ENCODE data around the gene HDAC9.

The HDAC9 gene

DNA sequence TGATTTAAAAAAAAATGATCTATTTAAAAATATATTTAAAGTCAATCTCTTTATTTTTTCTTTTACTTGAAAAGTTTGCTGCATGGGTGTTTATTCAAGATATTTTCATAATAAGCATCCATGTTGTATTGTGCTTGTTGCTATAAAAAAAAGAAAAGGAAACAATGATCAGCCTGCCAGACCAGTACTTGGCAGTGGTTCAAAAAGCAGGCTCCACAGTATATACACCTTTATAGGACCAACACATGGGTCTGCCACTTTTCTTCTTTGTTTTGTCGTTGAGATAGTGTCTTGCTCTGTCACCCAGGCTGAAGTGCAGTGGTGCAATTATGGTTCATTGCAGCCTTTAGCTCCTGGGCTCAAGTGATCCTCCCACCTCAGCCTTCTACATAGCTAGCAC is 393.9 kb downstream of the HDAC9 start:
- TF ChIP-seq, protein P1, sequence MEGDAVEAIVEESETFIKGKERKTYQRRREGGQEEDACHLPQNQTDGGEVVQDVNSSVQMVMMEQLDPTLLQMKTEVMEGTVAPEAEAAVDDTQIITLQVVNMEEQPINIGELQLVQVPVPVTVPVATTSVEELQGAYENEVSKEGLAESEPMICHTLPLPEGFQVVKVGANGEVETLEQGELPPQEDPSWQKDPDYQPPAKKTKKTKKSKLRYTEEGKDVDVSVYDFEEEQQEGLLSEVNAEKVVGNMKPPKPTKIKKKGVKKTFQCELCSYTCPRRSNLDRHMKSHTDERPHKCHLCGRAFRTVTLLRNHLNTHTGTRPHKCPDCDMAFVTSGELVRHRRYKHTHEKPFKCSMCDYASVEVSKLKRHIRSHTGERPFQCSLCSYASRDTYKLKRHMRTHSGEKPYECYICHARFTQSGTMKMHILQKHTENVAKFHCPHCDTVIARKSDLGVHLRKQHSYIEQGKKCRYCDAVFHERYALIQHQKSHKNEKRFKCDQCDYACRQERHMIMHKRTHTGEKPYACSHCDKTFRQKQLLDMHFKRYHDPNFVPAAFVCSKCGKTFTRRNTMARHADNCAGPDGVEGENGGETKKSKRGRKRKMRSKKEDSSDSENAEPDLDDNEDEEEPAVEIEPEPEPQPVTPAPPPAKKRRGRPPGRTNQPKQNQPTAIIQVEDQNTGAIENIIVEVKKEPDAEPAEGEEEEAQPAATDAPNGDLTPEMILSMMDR (IDR thresholded peaks at IDR 0.05; ENCODE audit: control insufficient read depth, insufficient read depth, low read depth, low read length, missing control alignments): no peak
- no peak for DNase-seq (ENCODE audit: low read depth)
- H3K4me3 ChIP-seq (ENCODE audit: control insufficient read depth, low read depth, low read length): no peak overlapping the region

DNA sequence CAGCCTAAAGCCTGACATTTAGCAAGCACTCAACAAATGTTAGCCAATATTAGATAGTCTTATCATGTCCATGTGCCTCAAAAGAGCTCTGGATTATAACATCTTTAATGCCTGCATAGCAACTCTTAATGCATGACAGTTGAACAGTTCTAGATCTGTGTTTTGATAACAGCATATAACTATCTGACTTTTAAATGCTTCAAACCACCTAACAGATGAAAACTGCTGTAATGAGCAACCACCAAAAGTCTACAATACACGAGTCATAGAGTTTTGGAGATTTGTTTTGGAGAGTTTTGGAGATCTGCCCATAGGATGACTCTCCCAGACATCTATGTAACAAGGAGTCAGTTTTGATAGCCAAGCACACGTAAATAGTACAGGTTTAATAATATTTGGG is 394.6 kb downstream of the HDAC9 start:
- H3K4me3 ChIP-seq (ENCODE audit: control insufficient read depth, low read depth, low read length): no peak overlapping the region

GRCh38 chr7:18890885-18891621 is 395.5 kb downstream of the HDAC9 start:
- H3K4me3 ChIP-seq (ENCODE audit: control insufficient read depth, low read depth, low read length): no peak overlapping the region
- TF ChIP-seq, protein P1 (IDR thresholded peaks at IDR 0.05; ENCODE audit: control insufficient read depth, insufficient read depth, low read depth, low read length, missing control alignments): no peak
- DNase-seq (ENCODE audit: low read depth): no peak

More for the DNA sequence above, 394.6 kb downstream of the HDAC9 start:
- TF ChIP-seq, protein P1 (IDR thresholded peaks at IDR 0.05; ENCODE audit: control insufficient read depth, insufficient read depth, low read depth, low read length, missing control alignments): no peak
- DNase-seq (ENCODE audit: low read depth): peak; percentile 38

GRCh38 chr7:18893156-18893555 is 397.6 kb downstream of the HDAC9 start:
- TF ChIP-seq, protein P1 (IDR thresholded peaks at IDR 0.05; ENCODE audit: control insufficient read depth, insufficient read depth, low read depth, low read length, missing control alignments): no peak
- no peak for DNase-seq (ENCODE audit: low read depth)
- no peak overlapping the region for H3K4me3 ChIP-seq (ENCODE audit: control insufficient read depth, low read depth, low read length)

DNA sequence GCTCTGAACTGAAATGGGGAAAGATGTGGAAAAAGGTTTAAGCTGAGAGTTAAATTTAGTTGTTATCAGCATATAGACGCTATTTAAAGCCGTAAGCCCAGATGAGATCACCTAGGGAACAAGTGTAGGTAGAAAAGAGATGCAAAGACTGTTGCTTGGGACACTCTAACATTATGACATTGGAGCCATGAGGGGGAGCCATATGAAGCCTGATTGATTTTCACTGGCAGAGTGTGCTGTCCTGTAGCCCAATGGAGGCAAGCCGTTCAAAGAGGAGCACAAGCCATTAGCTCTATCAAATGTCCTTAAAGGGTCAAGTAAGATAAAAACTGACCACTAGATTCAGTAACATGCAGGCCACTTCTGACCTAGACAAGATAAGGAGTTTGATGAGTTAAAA is 398.6 kb downstream of the HDAC9 start:
- no peak overlapping the region for H3K4me3 ChIP-seq (ENCODE audit: control insufficient read depth, low read depth, low read length)
- TF ChIP-seq, protein P1 (IDR thresholded peaks at IDR 0.05; ENCODE audit: control insufficient read depth, insufficient read depth, low read depth, low read length, missing control alignments): no peak
- no peak for DNase-seq (ENCODE audit: low read depth)

- DNase-seq (ENCODE audit: low read depth): peak; percentile 32
- H3K4me3 ChIP-seq (ENCODE audit: control insufficient read depth, low read depth, low read length): no peak overlapping the region
- TF ChIP-seq, protein P1 (IDR thresholded peaks at IDR 0.05; ENCODE audit: control insufficient read depth, insufficient read depth, low read depth, low read length, missing control alignments): no peak
Observed at GRCh38 chr7:18895456-18895855, 399.9 kb downstream of the HDAC9 start.
